Suprapubic skin (tissue), 4 donors: ENCODE data around the gene ZNF365. TPM values are rescaled to one million over a fixed set of nuclear protein-coding genes. Genes with fewer than 3 reads are reported as not detected.
"Not testable (repeated sequence)": the region's sequence is repeated elsewhere in the genome, so short reads cannot be mapped to it uniquely, and the experiment has no call there.

ENCODE experiments used
- DNase-seq, 2 donors: peaks; one replicate each; pipeline ENCODE4 v3.0.0-alpha.2; 2019; ENCODE audit warnings: low spot score in 2 of 2
- H3K27ac ChIP-seq: fragments of 200-600 bp; sonication (generic); one replicate; pipeline ENCODE4 v1.5.1; 2019
- H3K27me3 ChIP-seq: fragments of 200-600 bp; sonication (generic); one replicate; pipeline ENCODE4 v1.5.1; 2019
- H3K36me3 ChIP-seq: fragments of 200-600 bp; sonication (generic); one replicate; pipeline ENCODE4 v1.5.1; 2019
- H3K4me1 ChIP-seq: fragments of 200-600 bp; sonication (generic); one replicate; pipeline ENCODE4 v1.5.1; 2019
- H3K4me3 ChIP-seq: fragments of 200-600 bp; sonication (generic); one replicate; pipeline ENCODE4 v1.5.1; 2019; ENCODE audit warnings: mild to moderate bottlenecking
- H3K9me3 ChIP-seq: fragments of 200-600 bp; sonication (generic); one replicate; pipeline ENCODE4 v1.5.1; 2019
- EP300 ChIP-seq: sonication (generic); formaldehyde crosslinking; IDR thresholded peaks from one replicate; pipeline ENCODE4 v1.6.1; 2017; ENCODE audit warnings: antibody characterized with exemption
- POLR2A ChIP-seq, 2 donors: fragments of 450-650 bp; IDR thresholded peaks; one replicate each; pipeline ENCODE4 v1.6.1; 2017; ENCODE audit warnings: antibody characterized with exemption in 2 of 2, mild to moderate bottlenecking in 2 of 2, moderate library complexity in 2 of 2
- POLR2AphosphoS5 ChIP-seq, 3 donors: sonication (generic); formaldehyde crosslinking; IDR thresholded peaks; one replicate each; pipeline ENCODE4 v1.6.1; 2017; ENCODE audit warnings: antibody characterized with exemption in 3 of 3
- WGBS: methylation state at CpG from one replicate; pipeline ENCODE4 v1.1.5; 2018; 5-methylcytosine and 5-hydroxymethylcytosine counted together
- total RNA-seq, 4 donors: library from RNA; depleted of rRNA; stranded (reverse); fragments of >200 nt; gene quantifications; one replicate each; pipeline ENCODE4 v1.1.0, GENCODE V29; 2016
- TF ChIP-seq, protein P1 (sequence below), 2 donors: fragments of 200-600 bp in 1 of 2; fragments of 450-650 bp in 1 of 2; sonication (generic) in 1 of 2; IDR thresholded peaks; one replicate each; pipeline ENCODE4 v1.5.1; 2016 to 2019; ENCODE audit warnings: antibody characterized with exemption in 2 of 2, mild to moderate bottlenecking in 1 of 2, moderate library complexity in 1 of 2

Gene ZNF365
- total RNA-seq, 4 donors from 2014 or later, result 0.42 to 2.5 (median 1.8) TPM

GRCh38 chr10:62343000-62343399, 31.2 kb upstream of the ZNF365 start:
- H3K4me3 ChIP-seq, result no peak overlapping the region
- no peak for DNase-seq
- H3K27ac ChIP-seq, result no peak overlapping the region
- 100% methylated on average over 1 of the region's 1 CpG for WGBS
- no peak for TF ChIP-seq POLR2AphosphoS5 (IDR thresholded peaks at IDR 0.05)
- TF ChIP-seq EP300, result no peak
- TF ChIP-seq, protein P1, sequence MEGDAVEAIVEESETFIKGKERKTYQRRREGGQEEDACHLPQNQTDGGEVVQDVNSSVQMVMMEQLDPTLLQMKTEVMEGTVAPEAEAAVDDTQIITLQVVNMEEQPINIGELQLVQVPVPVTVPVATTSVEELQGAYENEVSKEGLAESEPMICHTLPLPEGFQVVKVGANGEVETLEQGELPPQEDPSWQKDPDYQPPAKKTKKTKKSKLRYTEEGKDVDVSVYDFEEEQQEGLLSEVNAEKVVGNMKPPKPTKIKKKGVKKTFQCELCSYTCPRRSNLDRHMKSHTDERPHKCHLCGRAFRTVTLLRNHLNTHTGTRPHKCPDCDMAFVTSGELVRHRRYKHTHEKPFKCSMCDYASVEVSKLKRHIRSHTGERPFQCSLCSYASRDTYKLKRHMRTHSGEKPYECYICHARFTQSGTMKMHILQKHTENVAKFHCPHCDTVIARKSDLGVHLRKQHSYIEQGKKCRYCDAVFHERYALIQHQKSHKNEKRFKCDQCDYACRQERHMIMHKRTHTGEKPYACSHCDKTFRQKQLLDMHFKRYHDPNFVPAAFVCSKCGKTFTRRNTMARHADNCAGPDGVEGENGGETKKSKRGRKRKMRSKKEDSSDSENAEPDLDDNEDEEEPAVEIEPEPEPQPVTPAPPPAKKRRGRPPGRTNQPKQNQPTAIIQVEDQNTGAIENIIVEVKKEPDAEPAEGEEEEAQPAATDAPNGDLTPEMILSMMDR (IDR thresholded peaks at IDR 0.05), result no peak
- TF ChIP-seq POLR2A (IDR thresholded peaks at IDR 0.05), result no peak
- H3K9me3 ChIP-seq, result peaks cover 15% of the 10 kb centered on the region
- H3K4me1 ChIP-seq, result no peaks in the 10 kb centered on the region
- no peaks in the 10 kb centered on the region for H3K27me3 ChIP-seq
- no peaks in the 10 kb centered on the region for H3K36me3 ChIP-seq

GRCh38 chr10:62348029-62348428, 26.1 kb upstream of the ZNF365 start:
- H3K36me3 ChIP-seq, result no peaks in the 10 kb centered on the region
- no peaks in the 10 kb centered on the region for H3K4me1 ChIP-seq
- H3K27me3 ChIP-seq, result no peaks in the 10 kb centered on the region
- no peak overlapping the region for H3K4me3 ChIP-seq
- H3K27ac ChIP-seq, result no peak overlapping the region
- no peak for TF ChIP-seq POLR2A (IDR thresholded peaks at IDR 0.05)
- no peak for TF ChIP-seq POLR2AphosphoS5 (IDR thresholded peaks at IDR 0.05)
- TF ChIP-seq, protein P1 (IDR thresholded peaks at IDR 0.05), result no peak
- no peak for TF ChIP-seq EP300
- no peak for DNase-seq
- H3K9me3 ChIP-seq, result peaks cover 7% of the 10 kb centered on the region

DNA sequence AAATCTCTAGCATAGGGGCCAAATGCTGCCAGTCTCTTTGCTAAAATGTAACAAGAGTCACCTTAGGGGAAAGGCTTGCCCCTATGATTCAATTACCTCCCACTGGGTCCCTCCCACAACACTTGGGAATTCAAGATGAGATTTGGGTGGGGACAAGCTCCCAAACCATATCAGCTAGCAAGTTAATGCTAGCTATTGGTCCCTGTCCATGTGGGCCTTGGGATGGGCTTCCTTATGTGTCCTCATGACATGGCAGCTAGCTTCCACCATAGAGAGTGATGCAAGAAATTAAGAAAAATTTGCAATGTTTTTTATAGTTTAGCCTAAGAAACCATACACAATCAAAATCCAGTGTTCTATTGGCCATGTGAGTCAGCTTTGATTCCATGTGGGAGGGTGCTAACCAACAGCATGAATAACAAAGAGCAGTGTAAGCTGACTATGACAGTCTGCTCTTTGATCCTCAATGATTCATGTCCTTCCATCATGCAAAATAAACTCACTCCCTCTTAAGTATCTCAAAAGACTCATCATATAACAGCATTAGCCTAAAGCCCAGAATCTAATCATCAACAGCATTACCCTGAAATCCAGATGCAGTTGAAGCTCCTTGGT, 21.7 kb upstream of the ZNF365 start:
- TF ChIP-seq, protein P1 (IDR thresholded peaks at IDR 0.05), result no peak
- no peaks in the 10 kb centered on the region for H3K27me3 ChIP-seq
- no peaks in the 10 kb centered on the region for H3K36me3 ChIP-seq
- H3K4me3 ChIP-seq, result no peak overlapping the region
- H3K9me3 ChIP-seq, result no peaks in the 10 kb centered on the region
- no peak for DNase-seq
- no peak overlapping the region for H3K27ac ChIP-seq
- H3K4me1 ChIP-seq, result no peaks in the 10 kb centered on the region

DNA sequence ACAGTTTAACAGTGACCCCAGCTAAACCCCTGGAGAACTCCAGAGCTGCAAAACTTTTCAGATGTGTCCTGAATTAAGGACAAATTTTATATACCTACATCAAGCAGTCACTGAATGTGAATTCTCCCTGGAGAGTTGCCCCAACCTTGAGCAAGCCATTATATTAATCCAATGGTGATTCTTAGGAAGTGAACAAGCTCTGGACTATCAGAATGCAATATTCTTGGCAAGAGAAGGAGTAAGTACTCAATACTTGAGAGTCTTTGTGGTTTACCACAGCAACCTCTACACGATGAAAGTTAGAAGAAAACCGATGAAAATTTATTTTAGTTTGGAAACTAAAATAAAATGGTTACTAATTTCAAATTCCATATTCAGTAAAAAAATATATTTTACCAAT, 19.3 kb upstream of the ZNF365 start:
- DNase-seq, result no peak
- Histone ChIP-seq H3K4me3 (no peak overlapping the region), H3K9me3 (no peaks in the 10 kb centered on the region), H3K27me3 (no peaks in the 10 kb centered on the region), H3K27ac (no peak overlapping the region), H3K36me3 (no peaks in the 10 kb centered on the region), H3K4me1 (no peaks in the 10 kb centered on the region)
- WGBS, result 83% methylated on average over 2 of the region's 2 CpGs
- no peak for TF ChIP-seq EP300
- no peak for TF ChIP-seq POLR2AphosphoS5 (IDR thresholded peaks at IDR 0.05)
- TF ChIP-seq POLR2A (IDR thresholded peaks at IDR 0.05), result no peak
- TF ChIP-seq, protein P1 (IDR thresholded peaks at IDR 0.05), result no peak

DNA sequence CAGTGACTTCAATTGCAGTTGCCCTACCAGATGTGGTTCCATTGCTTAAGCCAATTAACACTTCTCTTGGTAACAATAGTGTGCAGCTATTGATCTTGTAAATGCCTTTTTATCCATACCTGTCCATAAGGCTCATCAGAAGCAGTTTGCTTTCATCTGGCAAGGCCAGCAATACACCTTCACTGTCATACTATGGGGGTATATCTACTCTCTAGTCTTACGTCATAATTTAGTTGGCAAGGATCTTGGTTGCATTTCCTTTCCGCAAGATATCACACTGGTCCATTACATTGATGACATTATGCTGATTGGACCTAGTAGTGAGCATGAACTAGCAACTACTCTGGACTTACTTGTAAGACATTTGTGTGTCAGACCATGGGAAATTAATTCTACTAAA, 17.7 kb upstream of the ZNF365 start:
- DNase-seq, result no peak
- 91% methylated on average over 2 of the region's 2 CpGs for WGBS
- no peak for TF ChIP-seq POLR2AphosphoS5 (IDR thresholded peaks at IDR 0.05)
- no peak for TF ChIP-seq POLR2A (IDR thresholded peaks at IDR 0.05)
- no peak for TF ChIP-seq EP300
- TF ChIP-seq, protein P1 (IDR thresholded peaks at IDR 0.05), result no peak
- Histone ChIP-seq H3K27me3 (no peaks in the 10 kb centered on the region), H3K36me3 (no peaks in the 10 kb centered on the region), H3K4me3 (no peak overlapping the region), H3K4me1 (no peaks in the 10 kb centered on the region), H3K9me3 (no peaks in the 10 kb centered on the region), H3K27ac (no peak overlapping the region)

DNA sequence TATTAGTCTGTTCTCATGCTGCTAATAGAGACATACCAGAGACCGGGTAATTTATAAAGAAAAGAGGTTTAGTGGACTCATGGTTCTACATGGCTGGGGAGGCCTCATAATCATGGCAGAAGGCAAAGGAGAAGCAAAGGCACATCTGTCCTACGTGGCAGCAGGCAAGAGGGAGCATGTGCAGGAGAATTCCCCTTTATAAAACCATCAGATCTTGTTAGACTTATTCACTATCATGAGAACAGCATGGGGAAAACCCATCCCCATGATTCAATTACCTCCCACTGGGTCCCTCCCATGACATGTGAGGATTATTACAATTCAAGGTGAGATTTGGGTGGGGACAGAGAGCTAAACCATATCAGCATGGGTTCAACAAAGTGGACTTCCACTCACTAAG, 16.0 kb upstream of the ZNF365 start:
- H3K9me3 ChIP-seq, H3K27me3 ChIP-seq, H3K4me1 ChIP-seq, H3K27ac ChIP-seq, H3K4me3 ChIP-seq, H3K36me3 ChIP-seq, DNase-seq: not testable (repeated sequence)
- WGBS, result 81% methylated on average over 2 of the region's 2 CpGs
